ENCODE measurements around the gene TMEM86A. TPM values are rescaled to one million over a fixed set of nuclear protein-coding genes. Genes with fewer than 3 reads are reported as not detected.

The TMEM86A gene
- total and polyA plus RNA-seq, 2 of the 8 experiments (the other 6 are each of a cell fraction or from before 2014, with no cell fraction given): 1.5 to 1.7 TPM

GRCh38 chr11:18710545-18710944, 12.0 kb downstream of the TMEM86A start (continued):
- no peak for TF ChIP-seq CHD7 (IDR thresholded peaks at IDR 0.05; ENCODE audit: insufficient replicate concordance, low read length)
- TF ChIP-seq POLR2AphosphoS5 (IDR thresholded peaks at IDR 0.05; ENCODE audit: low read depth, low read length): no peak
- no peak for TF ChIP-seq ATF3 (IDR thresholded peaks at IDR 0.05; ENCODE audit: insufficient read depth, low read depth, low read length)
- TF ChIP-seq ASH2L (IDR thresholded peaks at IDR 0.05; ENCODE audit: low read length): no peak
- TF ChIP-seq NRF1 (IDR thresholded peaks at IDR 0.05; ENCODE audit: low read depth, low read length): no peak
- TF ChIP-seq MAX (IDR thresholded peaks at IDR 0.05): no peak
- no peak for TF ChIP-seq CTCF (IDR thresholded peaks at IDR 0.05; ENCODE audit: control extremely low read depth in 1 of 3, insufficient read depth in 1 of 3, low read depth in 1 of 3, low read length in 3 of 3)
- TF ChIP-seq RBBP5 (IDR thresholded peaks at IDR 0.05; ENCODE audit: borderline replicate concordance, low read depth, low read length): no peak
